Stimulated activated CD4-positive, alpha-beta T cell treated with anti-CD3 and anti-CD28 coated beads, Interleukin-4, amount 100 ng/mL, for 24 hours (primary cell): Measurements from ENCODE around the gene C2orf74.
"Not testable (repeated sequence)": the region's sequence is repeated elsewhere in the genome, so short reads cannot be mapped to it uniquely, and the experiment has no call there.

Experiments used
- DNase-seq: peaks from one replicate; pipeline ENCODE4 v3.0.0-alpha.2; 2020

C2orf74 gene

DNA sequence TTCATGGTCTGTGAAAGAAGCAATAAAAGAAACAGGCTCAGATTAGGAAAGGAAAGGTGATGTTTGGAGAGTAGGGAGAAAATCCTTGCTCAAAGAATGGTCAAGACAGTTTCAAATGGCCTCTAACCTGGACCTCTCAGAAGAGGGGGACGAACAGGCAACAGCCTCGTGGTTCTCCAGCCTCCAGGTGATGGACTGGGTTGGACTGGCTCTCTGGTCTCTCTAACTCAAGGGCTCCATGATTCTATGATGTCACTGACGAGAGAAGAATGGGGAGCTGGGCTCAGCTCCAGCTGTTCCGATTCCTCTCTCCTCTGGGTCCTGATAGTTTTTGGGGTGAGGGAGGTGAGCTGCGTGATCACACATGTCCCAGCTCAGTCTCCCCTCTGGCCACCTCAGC lies at the start of gene C2orf74:
TSS of gene C2orf74 (plus strand) at position 301 of the 400 bp plus-strand sequence. CDS start 327 bp downstream, outside the sequence.
- no peak for DNase-seq

DNA sequence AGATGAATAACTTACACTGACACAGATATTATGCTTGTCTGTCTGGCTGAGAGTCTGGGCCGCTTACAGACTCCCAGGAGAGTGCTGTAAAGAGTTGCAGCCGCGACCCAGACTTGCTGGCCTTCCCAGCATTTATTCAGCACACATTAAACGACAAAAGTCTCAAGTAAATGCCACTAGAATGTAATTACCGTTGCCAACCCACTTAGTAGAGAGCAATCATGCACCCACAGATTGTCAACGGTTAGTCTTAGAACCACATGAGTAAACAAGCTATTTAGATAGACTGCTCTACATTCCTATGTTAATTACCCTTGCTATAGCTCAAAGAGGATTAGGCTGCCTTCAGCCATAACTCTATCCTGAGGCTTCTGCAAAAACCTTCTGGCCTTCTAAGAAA lies 47.8 kb upstream of the C2orf74 start:
- no peak for DNase-seq

DNA sequence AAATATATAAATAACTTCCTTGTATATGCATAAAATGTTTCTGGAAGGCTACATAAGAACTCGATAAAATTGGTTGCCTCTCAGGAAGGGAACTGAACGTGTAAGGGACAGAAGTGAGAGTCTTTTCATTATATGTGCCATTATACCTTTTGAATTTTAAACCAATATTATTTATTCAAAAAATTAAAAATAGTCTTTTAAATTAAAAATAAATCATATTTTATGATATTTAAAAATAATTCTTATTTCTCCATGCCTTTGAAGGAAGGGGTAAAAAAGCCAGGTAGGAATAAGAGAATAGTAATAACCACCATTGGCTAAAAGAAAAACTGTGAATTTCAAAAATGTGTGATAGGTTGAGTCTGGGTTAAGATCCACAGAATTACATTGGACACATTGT lies 45.7 kb upstream of the C2orf74 start:
- no peak for DNase-seq

DNA sequence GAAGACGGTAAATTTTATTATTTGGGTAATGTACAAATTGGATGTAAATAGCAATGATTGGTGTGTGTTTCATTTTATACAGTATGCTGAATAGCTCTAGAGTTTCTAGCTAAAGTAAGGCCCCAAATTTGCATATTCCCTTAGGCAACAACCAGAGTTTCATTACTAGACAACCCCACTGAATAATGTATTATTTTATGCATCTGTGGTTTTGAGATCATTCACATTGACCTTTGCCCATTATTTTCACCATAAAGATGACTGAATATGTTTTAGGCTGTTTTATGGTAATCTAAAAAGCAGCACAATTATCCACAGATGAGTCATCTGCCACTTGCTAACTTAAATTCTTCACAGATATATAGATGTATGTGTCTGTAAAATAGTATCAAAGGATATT lies 44.5 kb upstream of the C2orf74 start:
- no peak for DNase-seq

DNA sequence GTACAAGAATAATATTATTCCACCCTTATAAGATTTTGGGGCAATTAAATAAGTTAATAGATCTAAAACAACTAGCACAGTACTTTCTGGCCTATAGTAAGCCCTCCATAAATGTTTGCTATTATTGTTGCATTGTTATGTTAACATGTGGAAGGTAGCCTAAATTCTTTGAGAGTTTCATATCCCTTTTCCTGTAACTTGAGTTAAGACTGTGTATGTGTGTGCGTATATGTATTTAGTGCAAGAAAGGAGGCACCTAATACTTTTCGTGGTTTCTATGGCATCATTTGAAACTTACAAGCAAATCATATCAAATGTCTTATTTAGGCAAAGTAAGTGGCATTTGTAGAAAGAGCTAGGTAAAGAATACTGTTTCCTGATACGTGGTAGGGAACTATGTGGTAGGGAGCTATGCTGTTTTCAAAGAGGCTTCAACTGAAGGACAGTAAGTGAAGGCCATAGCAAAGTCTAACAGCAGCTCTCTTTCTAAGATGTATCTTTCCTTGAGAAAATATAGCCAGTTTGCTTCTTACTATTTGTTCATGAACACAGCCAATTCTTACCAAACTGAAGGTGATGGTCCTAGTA lies 36.8 kb upstream of the C2orf74 start:
- DNase-seq = no peak

DNA sequence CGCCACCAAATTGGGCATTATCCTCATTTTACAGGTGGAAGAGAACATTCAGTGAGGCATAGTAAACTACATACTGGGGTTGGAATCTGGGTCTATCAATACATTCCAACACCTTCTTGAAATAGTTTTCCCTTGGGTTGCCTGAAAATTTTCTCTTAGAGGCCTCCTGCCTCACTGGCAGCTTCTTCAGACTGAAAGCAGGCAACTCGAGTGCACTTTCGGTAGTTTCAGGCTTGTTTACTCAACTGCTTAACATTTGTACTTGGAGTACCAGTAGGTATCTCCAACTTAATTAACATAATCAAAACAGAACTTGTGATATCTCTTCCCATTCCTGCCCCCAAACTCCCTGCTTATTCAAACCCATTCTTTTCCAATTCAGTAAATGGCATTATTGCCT lies 36.2 kb upstream of the C2orf74 start:
- DNase-seq = no peak

DNA sequence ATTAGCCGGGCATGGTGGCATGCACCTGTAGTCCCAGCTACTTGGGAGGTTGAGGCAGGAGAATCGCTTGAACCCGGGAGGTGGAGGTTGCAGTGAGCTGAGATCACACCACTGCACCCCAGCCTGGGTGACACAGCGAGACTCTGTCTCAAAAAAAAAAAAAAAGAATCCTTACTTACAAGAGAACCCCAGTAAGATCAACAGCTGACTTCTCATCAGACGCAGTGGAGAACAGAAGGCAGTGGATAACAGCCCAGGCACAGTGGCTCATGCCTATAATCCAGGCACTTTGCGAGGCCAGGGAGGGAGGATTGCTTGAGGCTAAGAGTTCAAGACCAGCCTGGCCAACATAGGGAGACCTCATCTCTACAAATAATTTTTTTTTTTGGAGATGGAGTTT lies 33.9 kb upstream of the C2orf74 start:
- not testable (repeated sequence) for DNase-seq

DNA sequence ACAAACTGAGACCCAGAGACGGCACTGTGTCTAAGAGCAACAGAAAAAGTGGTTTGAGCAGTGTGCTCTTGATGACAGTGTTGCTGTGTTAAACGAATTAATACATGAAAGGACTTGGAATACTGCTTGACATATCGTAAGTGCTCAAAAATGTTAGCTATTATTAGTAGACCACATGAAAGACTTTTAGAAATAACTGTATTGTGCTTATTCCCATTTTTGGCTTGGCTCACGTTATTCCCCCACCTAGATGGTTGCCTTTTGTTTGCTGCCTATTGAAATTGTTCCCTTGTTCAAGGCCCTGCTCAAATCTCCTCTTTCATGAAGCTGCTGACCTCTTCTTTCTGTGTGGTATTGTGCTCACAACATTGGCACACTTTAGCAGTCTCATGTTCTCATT lies 27.8 kb upstream of the C2orf74 start:
- DNase-seq = no peak

DNA sequence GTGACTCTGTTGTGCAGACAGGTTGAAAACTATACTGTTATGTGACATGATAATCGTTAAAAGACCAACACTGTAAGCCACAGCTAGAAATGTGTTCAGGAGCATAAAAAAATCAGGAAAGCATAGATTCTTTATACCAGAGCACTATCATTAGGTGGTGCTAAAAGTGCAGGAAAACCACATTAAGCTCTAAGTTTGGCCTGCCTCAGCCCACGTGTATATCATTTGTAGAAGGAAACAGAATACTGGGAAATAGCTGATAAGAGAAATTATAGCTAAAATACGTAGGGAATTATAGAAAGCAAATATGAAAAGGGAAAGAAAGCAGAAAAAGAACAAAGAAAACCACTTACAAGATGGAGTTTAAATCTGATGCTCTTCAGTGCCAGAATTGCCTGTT lies 26.5 kb upstream of the C2orf74 start:
- DNase-seq = no peak

DNA sequence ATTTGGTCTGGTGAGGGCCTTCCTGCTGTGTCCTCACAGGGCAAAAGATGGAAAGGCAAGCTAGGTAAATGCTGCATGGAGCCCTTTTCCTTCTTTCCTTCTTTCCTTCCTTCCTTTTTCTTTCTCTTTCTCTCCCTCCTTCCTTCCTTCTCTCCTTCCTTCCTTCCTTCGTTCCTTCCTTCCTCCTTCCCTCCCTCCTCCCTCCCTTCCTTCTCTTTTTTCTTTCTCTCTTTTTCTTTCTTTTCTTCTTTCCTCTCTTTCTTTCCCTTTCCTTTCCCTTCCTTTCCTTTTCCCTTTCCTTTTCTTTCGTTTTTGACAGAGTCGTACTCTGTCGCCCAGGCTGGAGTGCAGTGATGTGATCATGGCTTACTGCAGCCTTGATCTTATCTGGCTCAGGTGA lies 23.1 kb upstream of the C2orf74 start:
- DNase-seq = no peak

DNA sequence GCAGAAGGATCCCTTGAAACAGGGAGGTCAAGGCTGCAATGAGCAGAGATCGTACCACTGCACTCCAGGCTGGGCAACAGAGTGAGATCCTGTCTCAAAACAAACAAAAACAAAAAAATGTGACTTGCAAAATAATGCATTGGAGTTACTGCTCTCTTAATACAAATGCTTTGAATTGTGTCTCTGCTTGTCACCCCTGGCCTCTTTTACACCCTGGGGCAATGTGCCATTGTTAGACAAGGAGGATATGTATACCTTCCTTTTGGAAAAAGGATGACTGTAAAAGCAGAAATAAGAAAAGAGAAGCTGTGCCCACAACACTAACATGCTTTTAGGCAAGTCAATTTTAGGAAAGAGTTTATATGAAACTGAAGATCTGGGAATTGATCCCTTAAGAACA lies 20.8 kb upstream of the C2orf74 start:
- DNase-seq = no peak

DNA sequence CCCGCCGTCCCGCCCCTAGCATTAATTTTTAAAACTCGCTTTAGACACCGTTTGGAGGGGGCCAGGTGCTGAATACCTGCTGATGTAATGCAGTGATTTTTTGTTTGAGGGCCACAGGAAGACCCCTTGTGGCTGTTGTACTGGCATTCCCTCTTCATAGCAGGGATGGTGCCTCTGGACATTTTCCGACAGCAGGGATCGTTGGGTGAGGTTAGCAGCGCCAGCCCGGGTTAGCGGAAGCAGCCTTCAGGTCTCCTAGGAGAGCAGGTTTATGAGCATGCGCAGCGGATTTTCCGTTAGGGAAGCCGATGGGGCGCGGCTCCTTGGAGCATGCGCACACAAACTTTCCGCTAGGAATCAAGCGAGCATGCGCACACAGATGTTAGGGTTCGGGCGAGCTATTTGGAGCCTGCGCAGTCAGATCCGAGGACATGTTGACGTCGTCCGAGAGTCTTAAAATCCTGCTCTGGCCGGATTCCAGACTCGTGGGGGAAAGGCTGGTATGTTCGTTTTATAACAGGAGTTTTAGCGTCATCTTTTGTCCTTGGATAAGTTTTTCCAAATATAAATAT lies 17.2 kb upstream of the C2orf74 start:
- DNase-seq = peak; percentile 96

DNA sequence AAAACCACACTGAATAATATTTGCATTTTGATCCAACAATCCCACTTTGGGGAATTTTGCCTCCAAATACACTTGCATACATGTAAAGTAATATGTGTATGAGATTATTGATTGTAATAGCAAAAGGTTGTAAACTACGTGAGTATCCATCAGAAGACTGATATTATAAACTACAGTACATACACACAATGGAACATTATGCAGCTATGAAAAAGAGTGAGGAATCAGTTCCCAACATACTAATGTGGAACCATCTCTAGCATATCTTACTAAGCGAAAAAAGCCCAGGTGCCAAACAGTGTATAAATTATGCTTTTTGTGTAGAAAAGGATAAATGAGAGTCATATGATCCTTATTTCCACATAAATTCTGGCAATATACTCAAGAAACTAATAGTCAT lies 16.0 kb upstream of the C2orf74 start:
- no peak for DNase-seq

DNA sequence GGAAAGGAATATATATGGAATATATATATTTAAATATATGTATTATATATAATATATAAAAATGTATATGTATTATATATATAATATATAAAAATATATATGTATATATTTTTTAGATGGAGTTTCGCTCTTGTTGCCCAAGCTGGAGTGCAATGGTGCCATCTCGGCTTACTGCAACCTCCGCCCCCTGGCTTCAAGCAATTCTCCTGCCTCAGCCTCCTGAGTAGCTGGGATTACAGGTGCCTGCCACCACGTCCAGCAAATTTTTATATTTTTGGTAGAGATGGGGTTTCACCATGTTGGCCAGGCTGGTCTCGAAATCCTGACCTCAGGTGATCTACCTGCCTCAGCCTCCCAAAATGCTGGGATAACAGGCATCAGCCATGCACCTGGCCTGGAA lies 13.9 kb upstream of the C2orf74 start:
- DNase-seq = not testable (repeated sequence)

DNA sequence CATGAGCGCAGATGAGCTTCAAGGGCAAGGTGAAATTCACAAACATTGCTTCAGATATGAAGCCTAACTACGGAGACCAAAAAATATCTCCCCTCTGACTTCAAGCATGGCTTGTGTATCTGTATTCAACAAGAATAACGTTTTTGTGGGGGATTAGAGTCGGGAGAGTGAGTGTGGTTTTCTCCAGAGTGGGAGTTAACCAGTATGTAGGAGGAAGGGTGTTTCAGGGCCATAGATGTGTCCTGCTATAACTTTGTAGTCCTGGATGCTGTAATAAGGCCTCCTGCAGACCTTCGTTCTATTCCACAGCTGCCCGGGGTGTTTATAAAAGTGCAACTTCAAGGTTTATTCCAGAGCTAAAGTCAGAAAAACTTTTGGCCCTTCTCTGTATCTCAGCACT lies 12.9 kb upstream of the C2orf74 start:
- no peak for DNase-seq

DNA sequence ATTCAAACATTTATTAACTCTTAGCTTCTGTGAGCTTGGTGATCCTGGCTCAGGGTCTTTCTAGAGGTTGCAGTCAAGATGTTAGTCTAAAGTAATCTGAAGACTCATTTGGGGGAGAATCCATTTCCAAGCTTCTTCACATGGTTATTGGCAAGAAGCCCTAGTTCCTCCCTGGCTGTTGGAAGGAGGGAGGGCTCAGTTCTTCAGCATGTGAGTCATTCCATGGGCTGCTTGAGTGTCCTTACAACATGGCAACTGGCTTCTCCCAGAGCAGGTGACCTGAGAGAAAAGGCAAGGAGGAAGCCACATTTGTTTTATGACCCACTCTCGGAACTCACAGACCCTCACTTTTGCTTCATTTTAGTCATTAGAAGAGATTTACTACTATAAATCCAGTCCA lies 10.6 kb upstream of the C2orf74 start:
- no peak for DNase-seq

DNA sequence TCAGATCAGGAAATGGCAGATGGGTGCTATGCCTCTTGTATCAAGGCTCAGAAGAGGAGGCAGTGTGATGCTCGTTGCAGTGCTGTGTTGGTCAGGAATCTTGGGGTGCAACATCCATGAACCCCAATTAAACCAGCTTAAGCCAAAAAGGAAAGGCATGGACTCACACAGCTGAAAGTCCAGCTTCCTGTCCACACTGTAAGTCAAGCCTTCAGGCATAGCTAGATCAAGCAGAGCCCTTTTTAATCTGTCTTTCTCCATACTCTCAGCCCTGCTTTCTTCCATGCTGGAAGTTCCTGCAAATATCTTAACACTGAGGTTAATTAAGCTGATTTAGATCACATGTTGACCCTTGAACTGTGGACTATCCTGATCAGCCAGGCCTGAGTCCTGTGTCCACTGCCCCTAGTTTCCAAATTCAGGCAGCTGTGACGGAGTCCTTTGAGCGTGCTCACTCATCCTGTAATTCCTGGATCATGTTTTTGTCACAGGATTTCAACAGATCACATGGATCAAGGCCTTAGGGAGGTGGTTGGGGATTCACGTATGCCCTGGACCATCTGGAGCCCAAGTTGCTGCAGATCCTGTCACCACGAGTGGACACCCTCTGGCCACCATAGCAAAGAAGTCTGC lies 4.5 kb upstream of the C2orf74 start:
- no peak for DNase-seq

DNA sequence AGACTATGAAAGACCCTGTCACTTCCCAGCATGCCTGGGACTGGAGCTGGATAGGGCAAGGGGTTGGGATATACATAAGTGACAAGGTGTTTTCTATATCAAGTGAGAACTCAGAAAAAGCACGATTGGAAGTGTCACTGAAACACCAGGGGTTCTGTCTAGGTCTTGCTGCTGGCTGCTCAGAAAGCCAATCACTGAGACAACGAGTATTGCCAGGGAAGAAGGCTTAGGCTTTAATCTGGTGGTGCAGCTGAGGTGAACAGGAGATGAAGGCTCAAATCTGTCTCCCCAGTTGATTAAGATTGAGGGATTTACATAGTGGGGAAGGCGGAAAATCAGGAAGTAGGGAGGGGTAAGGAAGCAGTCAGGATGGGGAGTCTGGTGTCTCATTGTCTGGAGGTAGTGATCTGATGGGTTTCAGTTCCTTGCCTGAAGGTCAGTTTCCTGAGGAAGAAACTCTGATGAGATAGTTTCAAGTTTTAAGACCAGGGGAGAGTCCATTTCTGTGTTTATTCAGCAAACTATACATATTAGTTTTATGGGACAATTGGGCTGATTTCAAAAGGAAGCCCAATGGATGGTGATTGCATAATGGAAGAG lies 3.5 kb upstream of the C2orf74 start:
- no peak for DNase-seq

DNA sequence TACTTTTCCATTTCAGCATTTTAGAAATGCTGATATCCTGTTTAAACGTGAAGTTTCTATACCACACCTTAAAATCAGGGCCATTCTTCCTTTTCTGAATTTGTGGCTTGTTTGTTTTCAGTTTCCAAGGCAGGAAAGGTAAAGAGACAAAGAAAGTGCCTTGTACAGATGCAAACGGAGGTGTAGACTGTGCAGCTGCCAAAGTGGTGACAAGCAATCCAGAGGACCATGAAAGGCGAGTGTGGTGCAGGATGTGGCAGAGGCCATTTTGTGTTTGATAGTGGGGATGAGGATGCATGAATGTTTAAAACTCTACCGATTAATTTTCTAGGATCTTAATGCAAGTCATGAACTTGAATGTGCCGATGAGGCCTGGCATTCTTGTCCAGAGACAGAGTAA lies 733 bp downstream of the C2orf74 start:
- DNase-seq = no peak

DNA sequence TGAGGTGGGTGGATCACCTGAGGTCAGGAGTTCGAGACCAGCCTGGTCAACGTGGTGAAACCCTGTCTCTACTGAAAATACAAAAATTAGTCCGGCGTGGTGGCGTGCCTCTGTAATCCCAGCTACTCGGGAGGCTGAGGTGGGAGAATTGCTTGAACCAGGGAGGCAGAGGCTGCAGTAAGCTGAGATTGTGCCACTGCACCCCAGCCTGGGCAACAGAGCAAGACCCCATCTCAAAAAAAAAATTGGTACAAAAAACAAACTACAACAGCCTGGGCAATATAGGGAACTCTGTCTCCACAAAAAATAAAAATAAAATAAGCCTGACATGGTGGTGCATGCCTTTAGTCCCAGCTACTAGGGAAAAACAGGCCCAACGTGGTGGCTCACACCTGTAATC lies 3.1 kb downstream of the C2orf74 start:
- not testable (repeated sequence) for DNase-seq

DNA sequence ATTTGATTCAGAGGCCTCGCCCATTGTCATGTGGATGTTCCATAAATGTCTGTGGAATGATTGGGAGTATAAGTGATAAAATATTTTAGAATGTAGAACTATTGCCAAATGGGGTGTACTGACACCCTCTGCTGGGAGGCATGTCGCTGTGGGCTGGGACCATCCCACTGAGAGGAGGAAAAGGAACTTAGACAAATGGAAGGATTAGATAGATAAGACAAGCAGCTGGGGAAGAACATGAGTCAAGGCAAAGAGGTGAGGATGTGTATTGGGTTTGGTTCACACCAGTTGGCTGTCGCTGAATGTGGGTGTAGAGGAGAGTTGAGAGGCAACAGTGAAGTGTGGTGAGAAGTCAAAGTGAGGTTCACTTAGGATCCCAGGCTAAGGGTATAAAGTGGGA lies 4.0 kb downstream of the C2orf74 start:
- DNase-seq = no peak

DNA sequence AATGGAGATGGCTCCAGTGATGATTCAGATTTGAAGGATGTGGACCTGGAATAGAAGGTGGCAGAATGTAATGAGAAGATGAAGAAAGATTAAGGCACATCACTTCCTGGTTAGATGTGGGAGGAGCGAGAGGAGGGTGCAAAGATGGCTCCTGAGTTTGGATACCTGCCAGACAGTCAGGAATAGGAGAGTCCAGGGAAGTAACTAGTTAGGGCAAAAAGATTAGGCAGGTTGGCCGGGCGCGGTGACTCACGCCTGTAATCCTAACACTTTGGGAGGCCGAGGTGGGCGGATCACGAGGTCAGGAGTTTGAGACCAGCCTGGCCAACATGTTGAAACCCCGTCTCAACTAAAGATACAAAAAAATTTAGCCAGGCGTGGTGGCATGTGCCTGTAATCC lies 5.6 kb downstream of the C2orf74 start:
- DNase-seq = no peak

DNA sequence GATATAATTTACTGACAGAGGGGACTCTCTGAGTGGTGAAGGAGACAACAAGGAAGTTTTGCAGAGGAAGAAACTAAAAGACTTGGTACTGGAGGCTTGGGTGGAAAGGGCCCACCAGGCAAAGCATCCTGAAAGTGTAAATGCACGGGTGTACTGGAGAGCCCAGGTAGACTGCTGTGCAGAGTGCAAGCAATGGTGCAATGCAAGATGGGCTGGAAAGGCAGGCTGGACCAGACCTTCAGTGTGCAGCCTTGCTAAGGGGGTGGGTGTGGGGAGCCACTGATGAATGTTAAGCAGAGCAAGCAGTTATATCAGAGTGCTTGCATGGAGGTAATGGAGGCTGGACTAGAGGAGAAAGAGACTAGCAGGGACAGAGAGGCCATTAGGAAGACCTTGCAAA lies 10.7 kb downstream of the C2orf74 start:
- DNase-seq = no peak

DNA sequence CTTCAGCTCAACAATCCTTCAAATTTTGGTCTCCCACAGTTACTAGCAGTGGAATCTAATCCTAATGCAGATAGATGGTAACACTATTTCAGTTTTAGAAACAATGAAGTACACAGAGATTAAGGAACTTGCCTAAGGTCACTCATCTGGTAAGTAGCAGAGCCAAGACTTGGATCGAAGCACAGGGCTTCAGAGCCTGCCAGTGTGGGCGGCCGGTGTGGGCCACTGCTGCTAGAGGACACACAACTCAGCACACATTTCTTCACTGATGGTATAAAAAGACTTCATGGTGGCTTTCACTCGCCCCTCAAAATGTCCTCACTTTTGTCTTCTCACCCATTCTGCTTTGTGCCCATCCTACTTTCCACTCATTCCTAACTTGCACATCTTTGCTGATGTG lies 11.1 kb downstream of the C2orf74 start:
- DNase-seq = no peak

DNA sequence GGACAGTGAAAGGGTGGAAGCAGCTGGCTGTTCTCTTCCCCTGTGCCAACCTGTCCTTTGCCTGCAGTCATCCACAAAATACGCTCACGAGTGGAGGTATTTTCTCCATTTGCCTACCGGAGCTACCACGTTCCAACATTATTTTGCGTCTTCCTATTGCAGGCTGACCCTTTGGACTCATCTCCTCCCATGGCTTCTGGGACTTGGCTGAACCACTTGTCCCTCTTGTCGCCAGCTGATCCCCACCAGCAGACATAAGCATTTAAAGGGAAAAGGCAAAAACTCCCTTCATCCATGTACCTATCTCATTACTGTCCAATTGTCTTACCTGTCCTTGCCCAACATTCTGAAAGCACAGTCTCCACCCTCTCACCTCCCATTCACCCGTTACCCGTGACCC lies 13.0 kb downstream of the C2orf74 start:
- DNase-seq = no peak
